WTC11 (cell line): ENCODE results near the gene RGL1. TPM values are rescaled to one million over a fixed set of nuclear protein-coding genes. Genes with fewer than 3 reads are reported as not detected.

Experiments
- ATAC-seq: fragments of 200-7000 bp; cut with Tn5 transposase; 2 replicates; pipeline ENCODE4 v1.10.0; 2021; ENCODE audit warnings: mild to moderate bottlenecking, moderate library complexity
- CTCF ChIA-PET: fragments of 300-600 bp; sonication (Branson Sonifier 250); formaldehyde crosslinking; loops from one replicate; lab custom pipeline; 2021; ENCODE audit warnings: antibody characterized with exemption; lab: Charles Lee
- POLR2A ChIA-PET: fragments of 350-600 bp; sonication (Branson Sonifier 250); formaldehyde crosslinking; loops from one replicate; lab custom pipeline; 2021; ENCODE audit warnings: antibody characterized with exemption; lab: Charles Lee
- DNase-seq: peaks from one replicate; pipeline ENCODE4 v3.0.0; 2021; ENCODE audit warnings: low spot score
- H3K27ac Mint-ChIP-seq: 2 replicates; pipeline ENCODE4 v1.8.0; 2021; ENCODE audit warnings: mixed read lengths
- H3K27me3 Mint-ChIP-seq: 2 replicates; pipeline ENCODE4 v1.8.0; 2021; ENCODE audit warnings: low read depth, mild to moderate bottlenecking, moderate library complexity, mixed read lengths
- H3K36me3 Mint-ChIP-seq: 2 replicates; pipeline ENCODE4 v1.8.0; 2021; ENCODE audit warnings: mixed read lengths
- H3K4me1 Mint-ChIP-seq: 2 replicates; pipeline ENCODE4 v1.8.0; 2022; ENCODE audit warnings: mixed read lengths
- H3K4me3 Mint-ChIP-seq: 2 replicates; pipeline ENCODE4 v1.8.0; 2021; ENCODE audit warnings: mild to moderate bottlenecking, moderate library complexity, mixed read lengths
- H3K9me3 Mint-ChIP-seq: 2 replicates; pipeline ENCODE4 v1.8.0; 2021; ENCODE audit warnings: mixed read lengths
- TP53 ChIP-seq: sonication (generic); formaldehyde crosslinking; IDR thresholded peaks from 2 replicates; pipeline ENCODE4 v1.8.1; 2023; ENCODE audit warnings: mild to moderate bottlenecking, missing genetic modification reagents
- total RNA-seq: library from RNA; stranded (reverse); gene quantifications from 3 replicates; pipeline ENCODE4 v1.2.3, GENCODE V29; 2021
- TF ChIP-seq, protein P1 (sequence below): sonication (generic); formaldehyde crosslinking; IDR thresholded peaks from 2 replicates; pipeline ENCODE4 v1.8.1; 2022; ENCODE audit warnings: missing genetic modification reagents, borderline replicate concordance

Gene RGL1
- total RNA-seq, 1 experiment from 2014 or later = 1.5 TPM

DNA sequence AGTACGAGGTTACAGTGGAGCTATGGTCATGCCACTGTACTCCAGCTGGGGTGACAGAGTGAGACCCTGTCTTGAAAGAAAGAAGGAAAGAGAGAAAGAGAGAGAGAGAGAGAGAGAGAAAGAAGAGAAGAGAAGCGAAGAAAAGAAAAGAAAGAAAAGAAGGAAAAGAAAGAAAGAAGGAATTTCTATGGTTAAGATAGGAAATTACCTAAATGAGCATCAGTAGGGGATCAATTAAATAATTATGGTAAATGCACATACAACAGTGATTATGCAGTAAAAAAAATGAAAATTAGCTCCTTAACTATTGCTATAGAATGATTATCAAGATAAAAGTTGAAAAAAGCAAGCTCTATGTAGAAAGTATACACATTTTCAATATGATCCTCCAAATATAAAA, 172.8 kb downstream of the RGL1 start:
- no peak overlapping the region for H3K27ac Mint-ChIP-seq
- no peaks in the 10 kb centered on the region for H3K36me3 Mint-ChIP-seq
- ChIA-PET POLR2A (interaction anchor here (0.5 kb wide), 1 partner anchor 46 kb away, joined by 3 read pairs; no protein-coding TSS in a partner anchor), CTCF (interaction anchor here (0.8 kb wide), 1 partner anchor 28 kb away, joined by 3 read pairs; no protein-coding TSS in a partner anchor)
- ATAC-seq (no peak), DNase-seq (no peak)
- TF ChIP-seq, protein P1, sequence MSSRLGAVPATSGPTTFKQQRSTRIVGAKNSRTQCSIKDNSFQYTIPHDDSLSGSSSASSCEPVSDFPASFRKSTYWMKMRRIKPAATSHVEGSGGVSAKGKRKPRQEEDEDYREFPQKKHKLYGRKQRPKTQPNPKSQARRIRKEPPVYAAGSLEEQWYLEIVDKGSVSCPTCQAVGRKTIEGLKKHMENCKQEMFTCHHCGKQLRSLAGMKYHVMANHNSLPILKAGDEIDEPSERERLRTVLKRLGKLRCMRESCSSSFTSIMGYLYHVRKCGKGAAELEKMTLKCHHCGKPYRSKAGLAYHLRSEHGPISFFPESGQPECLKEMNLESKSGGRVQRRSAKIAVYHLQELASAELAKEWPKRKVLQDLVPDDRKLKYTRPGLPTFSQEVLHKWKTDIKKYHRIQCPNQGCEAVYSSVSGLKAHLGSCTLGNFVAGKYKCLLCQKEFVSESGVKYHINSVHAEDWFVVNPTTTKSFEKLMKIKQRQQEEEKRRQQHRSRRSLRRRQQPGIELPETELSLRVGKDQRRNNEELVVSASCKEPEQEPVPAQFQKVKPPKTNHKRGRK (CRISPR knock-in tag) = peak; percentile 58; the same call in 1 of the 2 replicates
- TF ChIP-seq TP53 = no peak
- no peak overlapping the region for H3K4me3 Mint-ChIP-seq
- H3K27me3 Mint-ChIP-seq = no peaks in the 10 kb centered on the region
- H3K9me3 Mint-ChIP-seq = no peaks in the 10 kb centered on the region
- H3K4me1 Mint-ChIP-seq = peaks cover 9% of the 10 kb centered on the region

Other genes starting within 250 kb of the RGL1 start
- 0.25 to 0.52 TPM (median 0.41 TPM) in 3 replicates for gene NCF2, start 214.7 kb upstream of the RGL1 start, total RNA-seq
- 51.7 to 60.9 TPM (median 56.8 TPM) in 3 replicates for gene ARPC5, start 169.3 kb upstream of the RGL1 start, total RNA-seq
- gene APOBEC4, start 151.8 kb upstream of the RGL1 start, total RNA-seq = not detected in 3 replicates
- gene COLGALT2, start 232.6 kb downstream of the RGL1 start, total RNA-seq = 1.5 to 2.1 TPM (median 1.5 TPM) in 3 replicates
- gene TSEN15, start 246.6 kb downstream of the RGL1 start, total RNA-seq = 22.1 to 24.6 TPM (median 23.8 TPM) in 3 replicates